ENCODE data around the gene LONRF2. TPM values are rescaled to one million over a fixed set of nuclear protein-coding genes. Genes with fewer than 3 reads are reported as not detected.

Gene LONRF2
- total RNA-seq, 1 experiment from 2014 or later: 0.33 TPM

GRCh38 chr2:100301881-100302584 is 20.3 kb downstream of the LONRF2 start (continued):
- no peak for TF ChIP-seq ZNF281 (CRISPR knock-in tag; IDR thresholded peaks at IDR 0.05)
- TF ChIP-seq ATF1 (CRISPR knock-in tag; IDR thresholded peaks at IDR 0.05): no peak
- TF ChIP-seq, protein P1, sequence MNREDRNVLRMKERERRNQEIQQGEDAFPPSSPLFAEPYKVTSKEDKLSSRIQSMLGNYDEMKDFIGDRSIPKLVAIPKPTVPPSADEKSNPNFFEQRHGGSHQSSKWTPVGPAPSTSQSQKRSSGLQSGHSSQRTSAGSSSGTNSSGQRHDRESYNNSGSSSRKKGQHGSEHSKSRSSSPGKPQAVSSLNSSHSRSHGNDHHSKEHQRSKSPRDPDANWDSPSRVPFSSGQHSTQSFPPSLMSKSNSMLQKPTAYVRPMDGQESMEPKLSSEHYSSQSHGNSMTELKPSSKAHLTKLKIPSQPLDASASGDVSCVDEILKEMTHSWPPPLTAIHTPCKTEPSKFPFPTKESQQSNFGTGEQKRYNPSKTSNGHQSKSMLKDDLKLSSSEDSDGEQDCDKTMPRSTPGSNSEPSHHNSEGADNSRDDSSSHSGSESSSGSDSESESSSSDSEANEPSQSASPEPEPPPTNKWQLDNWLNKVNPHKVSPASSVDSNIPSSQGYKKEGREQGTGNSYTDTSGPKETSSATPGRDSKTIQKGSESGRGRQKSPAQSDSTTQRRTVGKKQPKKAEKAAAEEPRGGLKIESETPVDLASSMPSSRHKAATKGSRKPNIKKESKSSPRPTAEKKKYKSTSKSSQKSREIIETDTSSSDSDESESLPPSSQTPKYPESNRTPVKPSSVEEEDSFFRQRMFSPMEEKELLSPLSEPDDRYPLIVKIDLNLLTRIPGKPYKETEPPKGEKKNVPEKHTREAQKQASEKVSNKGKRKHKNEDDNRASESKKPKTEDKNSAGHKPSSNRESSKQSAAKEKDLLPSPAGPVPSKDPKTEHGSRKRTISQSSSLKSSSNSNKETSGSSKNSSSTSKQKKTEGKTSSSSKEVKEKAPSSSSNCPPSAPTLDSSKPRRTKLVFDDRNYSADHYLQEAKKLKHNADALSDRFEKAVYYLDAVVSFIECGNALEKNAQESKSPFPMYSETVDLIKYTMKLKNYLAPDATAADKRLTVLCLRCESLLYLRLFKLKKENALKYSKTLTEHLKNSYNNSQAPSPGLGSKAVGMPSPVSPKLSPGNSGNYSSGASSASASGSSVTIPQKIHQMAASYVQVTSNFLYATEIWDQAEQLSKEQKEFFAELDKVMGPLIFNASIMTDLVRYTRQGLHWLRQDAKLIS (CRISPR knock-in tag; IDR thresholded peaks at IDR 0.05; ENCODE audit: borderline replicate concordance): no peak
- no peak for TF ChIP-seq ZNF423 (CRISPR knock-in tag; IDR thresholded peaks at IDR 0.05)
- TF ChIP-seq ZNF671 (CRISPR knock-in tag; IDR thresholded peaks at IDR 0.05): no peak
- TF ChIP-seq NR2C2 (CRISPR knock-in tag; IDR thresholded peaks at IDR 0.05): no peak
- TF ChIP-seq ATF3 (CRISPR knock-in tag; conservative IDR thresholded peaks at IDR 0.05): no peak

- H3K4me1 Mint-ChIP-seq: peaks cover 5% of the 10 kb centered on the region; the same call in 1 of the 2 replicates
- POLR2A ChIA-PET: no interaction called here
- H3K27me3 Mint-ChIP-seq (ENCODE audit: low read depth): peaks cover 4% of the 10 kb centered on the region; the same call in 1 of the 2 replicates
- no peak overlapping the region for H3K4me3 Mint-ChIP-seq
- CTCF ChIA-PET: interaction anchor here (1.5 to 2.3 kb wide), 3 partner anchors 22 to 82 kb away, joined by 4 to 9 read pairs (median 7); no protein-coding TSS in a partner anchor
- DNase-seq (ENCODE audit: low spot score) (no peak), ATAC-seq (no peak)
- no peak overlapping the region for H3K27ac Mint-ChIP-seq
- TF ChIP-seq, protein P2, sequence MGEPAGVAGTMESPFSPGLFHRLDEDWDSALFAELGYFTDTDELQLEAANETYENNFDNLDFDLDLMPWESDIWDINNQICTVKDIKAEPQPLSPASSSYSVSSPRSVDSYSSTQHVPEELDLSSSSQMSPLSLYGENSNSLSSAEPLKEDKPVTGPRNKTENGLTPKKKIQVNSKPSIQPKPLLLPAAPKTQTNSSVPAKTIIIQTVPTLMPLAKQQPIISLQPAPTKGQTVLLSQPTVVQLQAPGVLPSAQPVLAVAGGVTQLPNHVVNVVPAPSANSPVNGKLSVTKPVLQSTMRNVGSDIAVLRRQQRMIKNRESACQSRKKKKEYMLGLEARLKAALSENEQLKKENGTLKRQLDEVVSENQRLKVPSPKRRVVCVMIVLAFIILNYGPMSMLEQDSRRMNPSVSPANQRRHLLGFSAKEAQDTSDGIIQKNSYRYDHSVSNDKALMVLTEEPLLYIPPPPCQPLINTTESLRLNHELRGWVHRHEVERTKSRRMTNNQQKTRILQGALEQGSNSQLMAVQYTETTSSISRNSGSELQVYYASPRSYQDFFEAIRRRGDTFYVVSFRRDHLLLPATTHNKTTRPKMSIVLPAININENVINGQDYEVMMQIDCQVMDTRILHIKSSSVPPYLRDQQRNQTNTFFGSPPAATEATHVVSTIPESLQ (CRISPR knock-in tag; IDR thresholded peaks at IDR 0.05): no peak
- TF ChIP-seq EMX1 (CRISPR knock-in tag; IDR thresholded peaks at IDR 0.05) (no peak), IRF2 (CRISPR knock-in tag; IDR thresholded peaks at IDR 0.05; ENCODE audit: borderline replicate concordance, low read depth) (no peak)
- TF ChIP-seq, protein P3, sequence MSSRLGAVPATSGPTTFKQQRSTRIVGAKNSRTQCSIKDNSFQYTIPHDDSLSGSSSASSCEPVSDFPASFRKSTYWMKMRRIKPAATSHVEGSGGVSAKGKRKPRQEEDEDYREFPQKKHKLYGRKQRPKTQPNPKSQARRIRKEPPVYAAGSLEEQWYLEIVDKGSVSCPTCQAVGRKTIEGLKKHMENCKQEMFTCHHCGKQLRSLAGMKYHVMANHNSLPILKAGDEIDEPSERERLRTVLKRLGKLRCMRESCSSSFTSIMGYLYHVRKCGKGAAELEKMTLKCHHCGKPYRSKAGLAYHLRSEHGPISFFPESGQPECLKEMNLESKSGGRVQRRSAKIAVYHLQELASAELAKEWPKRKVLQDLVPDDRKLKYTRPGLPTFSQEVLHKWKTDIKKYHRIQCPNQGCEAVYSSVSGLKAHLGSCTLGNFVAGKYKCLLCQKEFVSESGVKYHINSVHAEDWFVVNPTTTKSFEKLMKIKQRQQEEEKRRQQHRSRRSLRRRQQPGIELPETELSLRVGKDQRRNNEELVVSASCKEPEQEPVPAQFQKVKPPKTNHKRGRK (CRISPR knock-in tag; IDR thresholded peaks at IDR 0.05; ENCODE audit: borderline replicate concordance): no peak
- H3K9me3 Mint-ChIP-seq: peaks cover 15% of the 10 kb centered on the region
- peaks cover 9% of the 10 kb centered on the region for H3K36me3 Mint-ChIP-seq
Measured at GRCh38 chr2:100299548-100299947, 22.8 kb downstream of the LONRF2 start.

DNA sequence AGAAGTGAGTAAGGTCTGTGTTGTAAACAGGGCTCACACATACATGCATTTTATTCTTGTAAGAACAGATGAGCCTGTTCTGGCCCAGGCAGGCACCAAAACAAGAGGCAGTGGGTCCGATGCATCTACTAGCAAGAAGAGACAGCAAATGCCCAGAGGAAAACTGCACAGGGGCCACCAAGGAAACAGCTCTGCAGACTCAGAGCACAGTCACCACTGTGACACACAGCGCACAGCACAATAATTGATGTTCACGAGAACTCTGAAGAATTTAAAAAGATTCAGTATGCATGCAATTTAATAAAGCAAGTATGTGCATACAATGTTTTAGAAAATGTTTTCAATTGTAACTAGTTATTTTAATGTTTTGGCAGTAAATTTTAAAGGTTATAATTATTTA is 24.8 kb downstream of the LONRF2 start:
- Mint-ChIP-seq H3K27ac (no peak overlapping the region), H3K36me3 (no peaks in the 10 kb centered on the region), H3K4me3 (no peak overlapping the region), H3K4me1 (peaks cover 5% of the 10 kb centered on the region; the same call in 1 of the 2 replicates), H3K9me3 (no peaks in the 10 kb centered on the region), H3K27me3 (ENCODE audit: low read depth) (no peaks in the 10 kb centered on the region)
- POLR2A ChIA-PET: no interaction called here
- ATAC-seq (no peak), DNase-seq (ENCODE audit: low spot score) (no peak)
- CTCF ChIA-PET: interaction anchor here (0.7 to 1.6 kb wide), 3 partner anchors 35 to 84 kb away, joined by 3 to 4 read pairs (median 4); no protein-coding TSS in a partner anchor
- TF ChIP-seq CBFB (CRISPR knock-in tag; IDR thresholded peaks at IDR 0.05; ENCODE audit: low read depth) (no peak), MYBL2 (CRISPR knock-in tag; IDR thresholded peaks at IDR 0.05) (no peak), USF1 (CRISPR knock-in tag; IDR thresholded peaks at IDR 0.05) (no peak), KAT7 (CRISPR knock-in tag; IDR thresholded peaks at IDR 0.05; ENCODE audit: borderline replicate concordance) (no peak), MXD4 (CRISPR knock-in tag; IDR thresholded peaks at IDR 0.05; ENCODE audit: borderline replicate concordance) (no peak), HMGA2 (CRISPR knock-in tag; IDR thresholded peaks at IDR 0.05) (no peak)
- TF ChIP-seq, protein P4, sequence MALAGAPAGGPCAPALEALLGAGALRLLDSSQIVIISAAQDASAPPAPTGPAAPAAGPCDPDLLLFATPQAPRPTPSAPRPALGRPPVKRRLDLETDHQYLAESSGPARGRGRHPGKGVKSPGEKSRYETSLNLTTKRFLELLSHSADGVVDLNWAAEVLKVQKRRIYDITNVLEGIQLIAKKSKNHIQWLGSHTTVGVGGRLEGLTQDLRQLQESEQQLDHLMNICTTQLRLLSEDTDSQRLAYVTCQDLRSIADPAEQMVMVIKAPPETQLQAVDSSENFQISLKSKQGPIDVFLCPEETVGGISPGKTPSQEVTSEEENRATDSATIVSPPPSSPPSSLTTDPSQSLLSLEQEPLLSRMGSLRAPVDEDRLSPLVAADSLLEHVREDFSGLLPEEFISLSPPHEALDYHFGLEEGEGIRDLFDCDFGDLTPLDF (CRISPR knock-in tag; IDR thresholded peaks at IDR 0.05): no peak
- TF ChIP-seq, protein P5, sequence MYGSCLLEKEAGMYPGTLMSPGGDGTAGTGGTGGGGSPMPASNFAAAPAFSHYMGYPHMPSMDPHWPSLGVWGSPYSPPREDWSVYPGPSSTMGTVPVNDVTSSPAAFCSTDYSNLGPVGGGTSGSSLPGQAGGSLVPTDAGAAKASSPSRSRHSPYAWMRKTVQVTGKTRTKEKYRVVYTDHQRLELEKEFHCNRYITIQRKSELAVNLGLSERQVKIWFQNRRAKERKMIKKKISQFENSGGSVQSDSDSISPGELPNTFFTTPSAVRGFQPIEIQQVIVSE (CRISPR knock-in tag; IDR thresholded peaks at IDR 0.05; ENCODE audit: borderline replicate concordance): no peak

All from WTC11 (cell line).